ENCODE results near the gene CCDC117.
"Not testable (repeated sequence)": the region's sequence is repeated elsewhere in the genome, so short reads cannot be mapped to it uniquely, and the experiment has no call there.

CCDC117 gene, protein sequence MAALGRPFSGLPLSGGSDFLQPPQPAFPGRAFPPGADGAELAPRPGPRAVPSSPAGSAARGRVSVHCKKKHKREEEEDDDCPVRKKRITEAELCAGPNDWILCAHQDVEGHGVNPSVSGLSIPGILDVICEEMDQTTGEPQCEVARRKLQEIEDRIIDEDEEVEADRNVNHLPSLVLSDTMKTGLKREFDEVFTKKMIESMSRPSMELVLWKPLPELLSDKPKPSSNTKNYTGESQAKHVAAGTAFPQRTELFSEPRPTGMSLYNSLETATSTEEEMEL

DNA sequence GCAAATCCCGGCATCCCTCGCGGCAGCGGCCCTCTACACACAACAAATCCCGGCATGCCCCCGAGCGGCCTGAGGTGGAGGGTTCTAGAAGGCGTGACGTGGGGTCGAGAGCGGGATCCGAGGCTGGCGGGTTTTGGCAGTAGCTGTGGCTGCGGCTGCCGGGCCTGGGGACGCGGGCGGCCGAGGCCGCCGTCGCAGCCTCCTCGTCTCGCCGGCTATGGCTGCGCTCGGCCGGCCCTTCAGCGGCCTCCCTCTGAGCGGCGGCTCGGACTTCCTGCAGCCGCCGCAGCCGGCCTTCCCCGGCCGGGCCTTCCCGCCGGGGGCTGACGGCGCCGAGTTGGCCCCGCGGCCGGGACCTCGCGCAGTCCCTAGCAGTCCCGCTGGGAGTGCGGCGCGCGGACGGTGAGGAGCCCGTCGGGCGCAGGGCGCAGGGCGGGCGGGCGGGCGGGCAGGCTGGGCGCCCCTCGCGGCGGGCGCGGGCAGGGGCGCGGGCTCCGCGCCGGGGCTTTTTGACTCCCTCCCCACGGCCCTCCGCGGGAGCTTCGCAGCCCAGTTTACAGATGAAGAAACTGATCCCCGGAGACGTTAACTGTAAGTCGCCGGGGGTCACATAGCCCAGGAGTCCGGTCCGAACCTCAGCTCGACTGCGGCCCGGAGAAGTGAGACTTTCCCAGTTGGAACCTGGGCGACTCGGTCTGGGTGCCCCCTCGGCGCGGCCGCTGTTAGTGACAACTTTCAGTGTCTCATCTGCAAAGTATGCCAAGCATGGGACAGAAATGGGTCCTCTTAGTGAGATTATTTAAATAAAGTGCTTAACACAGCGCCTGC, at the start of gene CCDC117:
TSS of gene CCDC117 (plus strand) at position 63 of the 828 bp plus-strand sequence. CDS start at position 218, 155 bp downstream.
- DNase-seq = peak; percentile 93

DNA sequence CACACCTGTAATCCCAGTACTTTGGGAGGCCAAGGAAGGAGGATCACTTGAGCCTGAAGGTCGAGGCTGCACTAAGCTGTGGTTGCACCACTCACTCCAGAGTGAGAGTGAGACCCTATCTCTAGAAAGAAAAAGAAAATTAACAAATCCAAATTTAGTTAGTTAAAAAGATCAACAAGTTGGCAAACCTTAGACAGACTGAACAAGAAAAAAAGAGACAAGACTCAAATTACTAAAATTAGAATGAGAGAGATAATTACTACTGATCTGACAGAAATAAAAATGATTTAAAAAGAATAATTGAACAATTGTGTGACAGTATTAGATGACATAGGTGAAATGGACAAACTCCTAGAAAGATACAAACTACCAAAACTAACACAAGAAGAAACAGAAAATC, 44.5 kb upstream of the CCDC117 start:
- no peak for DNase-seq

DNA sequence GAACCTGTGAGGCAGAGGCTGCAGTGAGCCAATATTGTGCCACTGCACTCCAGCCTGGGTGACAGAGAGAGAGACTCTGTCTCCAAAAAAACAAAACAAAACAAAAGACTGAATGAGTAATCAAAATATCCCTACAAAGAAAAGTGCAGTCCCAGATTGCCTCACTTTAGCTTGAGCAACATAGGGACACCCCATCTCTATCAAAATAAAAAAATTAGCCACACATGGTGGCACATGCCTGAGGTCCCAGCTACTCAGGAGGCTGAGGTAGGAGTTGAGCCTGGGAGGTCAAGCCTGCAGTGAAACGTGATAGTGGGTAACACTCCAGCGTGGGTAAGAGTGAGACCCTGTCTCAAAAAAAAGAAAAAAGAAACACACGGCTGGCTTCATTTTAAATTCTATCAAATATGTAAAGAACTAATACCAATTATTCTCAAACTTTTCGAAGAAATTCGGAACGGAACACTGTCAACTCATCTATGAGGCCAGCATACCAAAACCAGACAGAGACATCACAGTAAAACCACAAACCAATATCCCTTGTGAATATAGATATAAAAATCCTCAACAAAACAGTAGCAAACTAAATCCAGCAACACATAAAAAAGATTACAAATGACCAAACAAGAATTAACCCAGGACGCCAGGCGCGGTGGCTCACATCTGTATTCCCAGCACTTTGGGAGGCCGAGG, 43.7 kb upstream of the CCDC117 start:
- no peak for DNase-seq

DNA sequence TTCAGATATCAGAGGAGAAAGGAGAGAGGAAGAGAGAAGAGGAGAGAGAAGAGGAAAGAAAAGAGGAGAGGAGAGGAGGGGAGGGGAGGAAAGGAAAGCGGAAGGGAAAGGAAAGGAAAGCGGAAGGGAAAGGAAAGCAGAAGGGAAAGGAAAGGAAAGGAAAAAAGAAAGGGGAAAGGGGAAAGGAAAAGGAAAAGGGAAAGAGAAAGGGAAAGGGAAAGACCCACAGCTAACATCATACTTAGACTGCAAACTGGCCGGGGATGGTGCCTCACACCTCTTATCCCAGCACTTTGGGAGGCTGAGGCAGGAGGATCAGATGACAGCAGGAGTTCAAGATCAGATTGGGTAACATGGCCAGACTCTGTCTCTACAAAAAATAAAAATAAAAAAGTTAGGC, 42.3 kb upstream of the CCDC117 start:
- DNase-seq = no peak

DNA sequence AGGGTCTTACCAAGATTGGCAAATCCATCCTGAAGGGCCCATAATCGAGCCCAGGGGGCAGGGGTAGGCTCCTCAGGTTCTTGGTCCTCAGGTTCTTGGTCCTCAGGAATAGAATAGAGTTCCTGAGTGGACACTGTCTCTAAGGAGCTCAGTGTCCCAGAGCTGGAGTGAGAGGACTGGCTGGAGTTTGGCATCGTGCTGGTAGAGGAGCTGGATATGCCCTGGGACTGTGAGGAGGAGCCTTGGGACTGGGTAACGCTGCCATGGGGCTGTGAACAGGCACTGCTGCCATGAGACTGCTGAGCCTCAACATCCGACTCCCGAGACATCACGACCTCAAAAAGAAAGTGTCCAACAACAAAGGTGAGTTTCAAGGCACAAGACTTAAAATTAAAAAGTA, 38.1 kb upstream of the CCDC117 start:
- DNase-seq = no peak

DNA sequence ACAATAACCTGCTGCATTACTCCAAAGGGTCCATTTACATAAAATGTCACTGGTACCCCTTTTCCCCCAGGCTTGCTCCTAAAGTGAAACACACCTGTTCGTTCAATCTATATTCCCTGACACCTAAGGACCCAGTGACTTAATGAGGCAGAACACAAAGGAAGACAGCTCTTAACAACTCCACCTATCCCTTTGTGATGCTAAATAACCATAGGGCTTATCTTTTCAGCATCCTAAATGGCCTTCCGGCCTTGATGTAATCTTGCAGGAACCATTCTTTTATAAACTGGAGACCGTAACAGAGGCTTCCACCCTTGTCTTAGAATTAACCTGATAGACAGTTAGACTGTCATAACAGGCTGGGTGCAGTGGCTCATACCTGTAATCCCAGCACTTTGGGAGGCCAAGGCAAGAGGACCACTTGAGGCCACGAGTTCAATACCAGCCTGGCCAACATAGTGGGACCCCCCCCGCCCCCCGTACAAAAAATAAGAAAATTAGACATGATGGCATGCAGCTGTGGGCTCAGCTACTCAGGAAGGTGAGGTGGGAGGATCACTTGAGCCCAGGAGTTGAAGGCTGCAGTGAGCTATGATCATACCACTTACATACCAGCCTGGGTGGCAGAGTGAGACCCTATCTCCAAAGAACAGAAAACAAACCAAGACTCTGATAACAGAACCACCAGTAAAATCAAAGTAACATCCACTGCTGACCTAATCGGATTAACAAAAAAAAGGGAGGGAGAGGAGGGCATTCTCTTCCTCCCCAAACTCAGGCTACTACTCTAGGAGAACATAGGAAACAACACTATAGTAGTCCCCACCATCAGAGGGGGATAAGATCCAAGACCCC, 36.0 kb upstream of the CCDC117 start:
- DNase-seq = no peak

- DNase-seq = no peak
Measured at GRCh38 chr22:28737701-28738100, 34.8 kb upstream of the CCDC117 start.

- not testable (repeated sequence) for DNase-seq
Measured at GRCh38 chr22:28738876-28739275, 33.6 kb upstream of the CCDC117 start.

GRCh38 chr22:28741200-28741784, 31.2 kb upstream of the CCDC117 start:
- DNase-seq = no peak

DNA sequence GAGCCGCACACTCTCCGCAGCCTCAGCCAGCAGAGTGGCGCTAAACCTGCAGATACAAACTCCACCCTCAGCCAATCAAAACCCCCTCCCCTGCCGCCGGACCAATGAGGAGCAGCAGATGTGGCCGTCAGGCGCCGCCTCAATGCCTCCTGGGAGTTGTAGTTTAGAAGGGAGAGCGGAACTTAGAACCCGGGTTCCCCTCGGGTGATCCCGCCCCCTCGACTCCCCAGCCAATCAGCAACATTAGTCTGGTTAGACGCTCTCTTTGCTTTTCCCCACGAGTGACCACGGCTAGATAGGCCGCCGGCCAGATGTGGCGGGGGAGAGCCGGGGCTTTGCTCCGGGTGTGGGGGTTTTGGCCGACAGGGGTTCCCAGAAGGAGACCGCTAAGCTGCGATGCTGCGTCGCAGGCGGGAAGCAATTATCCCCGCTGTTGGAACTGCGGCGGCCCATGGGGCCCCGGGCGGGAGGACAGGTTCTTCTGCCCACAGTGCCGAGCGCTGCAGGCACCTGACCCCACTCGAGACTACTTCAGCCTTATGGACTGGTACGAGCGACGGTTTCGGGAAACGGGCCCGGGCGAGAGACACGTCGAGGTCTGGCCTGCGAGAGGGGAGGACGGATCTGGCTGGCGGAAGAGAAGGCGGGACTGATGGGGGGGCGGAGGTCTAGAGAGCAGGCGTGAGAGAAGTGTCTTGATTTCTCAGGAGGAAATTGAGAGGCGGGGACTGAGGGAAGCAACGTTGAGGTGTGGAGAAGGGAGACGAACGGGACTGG, 30.5 kb upstream of the CCDC117 start, which contains the start of the genes CHEK2 and HSCB:
TSS of gene CHEK2 (minus strand) at position 36 of the 777 bp plus-strand sequence. CDS start 7,099 bp downstream, outside the sequence.
TSS of gene HSCB (plus strand) at position 255 of the 777 bp plus-strand sequence. CDS start at position 312, 57 bp downstream.
- peak; percentile 95 for DNase-seq

DNA sequence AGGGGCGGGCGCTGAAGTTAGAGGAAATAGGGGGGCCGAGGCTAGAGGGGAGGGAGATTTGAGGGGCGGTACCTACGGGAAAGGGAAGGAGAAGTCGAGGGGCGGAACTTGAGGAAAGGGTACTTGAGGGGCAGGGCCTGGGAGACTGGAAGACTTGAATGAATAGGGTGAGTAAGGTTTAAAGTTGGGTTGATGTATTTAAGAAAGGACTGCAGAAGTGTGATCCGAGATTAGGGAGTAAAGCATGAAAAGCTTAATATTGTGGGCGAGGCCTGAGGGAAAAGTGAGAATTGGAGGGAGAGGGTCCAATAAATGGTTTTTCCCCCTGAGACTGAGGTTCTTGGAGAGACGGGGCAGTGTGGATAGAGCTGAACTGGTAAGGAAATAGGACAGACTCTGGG, 29.9 kb upstream of the CCDC117 start:
- no peak for DNase-seq

DNA sequence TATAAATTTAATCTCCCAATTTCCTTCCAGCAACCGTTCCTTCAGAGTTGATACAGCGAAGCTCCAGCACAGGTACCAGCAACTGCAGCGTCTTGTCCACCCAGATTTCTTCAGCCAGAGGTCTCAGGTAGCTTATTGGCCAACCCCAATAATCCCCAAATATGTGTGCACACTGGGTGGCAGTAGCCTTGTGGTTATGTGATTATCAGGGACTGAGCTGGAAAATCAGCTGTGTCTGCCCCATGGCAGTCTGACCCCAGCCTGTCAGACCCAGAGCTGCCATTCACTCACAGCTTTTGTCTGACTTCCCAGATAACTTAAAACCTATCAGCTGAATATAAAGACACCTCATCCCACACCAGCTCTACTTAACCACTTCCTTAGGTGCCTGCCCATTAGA, 28.6 kb upstream of the CCDC117 start:
- DNase-seq = no peak

GRCh38 chr22:28750471-28750881, 22.0 kb upstream of the CCDC117 start:
- no peak for DNase-seq

- not testable (repeated sequence) for DNase-seq
Measured at GRCh38 chr22:28754512-28754911, 18.0 kb upstream of the CCDC117 start.

DNA sequence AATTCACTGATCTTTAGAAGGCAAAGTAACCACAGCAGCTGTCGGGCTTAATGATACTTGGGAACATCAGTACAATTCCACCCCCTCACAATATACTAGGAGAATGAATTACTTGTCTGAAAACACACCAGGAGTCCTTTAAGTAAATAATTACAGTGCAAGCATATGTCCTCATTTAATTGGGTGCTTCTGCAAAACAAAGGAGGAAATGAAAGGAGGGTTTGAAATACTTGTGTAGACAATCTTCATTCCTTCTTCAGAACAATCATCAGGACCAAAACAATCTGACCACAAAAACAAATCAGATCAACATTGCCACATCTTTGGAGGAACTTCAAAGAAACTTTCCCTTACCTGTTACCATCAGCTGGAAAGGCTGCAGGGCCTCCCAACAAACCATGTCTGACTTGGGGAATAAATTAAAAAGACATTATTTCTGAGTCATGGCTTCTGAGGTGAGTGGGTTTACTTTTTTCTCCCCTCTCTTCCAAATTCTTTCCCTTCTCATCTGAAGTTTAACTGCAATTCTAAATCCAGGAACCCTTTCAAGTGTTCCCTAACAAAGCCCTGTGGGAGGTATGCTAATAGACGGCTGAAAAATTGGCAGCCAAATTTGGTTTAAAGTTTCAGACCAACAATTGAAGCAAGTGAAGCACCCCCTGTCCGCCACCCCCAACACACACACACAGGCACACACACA, 12.5 kb upstream of the CCDC117 start:
- DNase-seq = no peak

DNA sequence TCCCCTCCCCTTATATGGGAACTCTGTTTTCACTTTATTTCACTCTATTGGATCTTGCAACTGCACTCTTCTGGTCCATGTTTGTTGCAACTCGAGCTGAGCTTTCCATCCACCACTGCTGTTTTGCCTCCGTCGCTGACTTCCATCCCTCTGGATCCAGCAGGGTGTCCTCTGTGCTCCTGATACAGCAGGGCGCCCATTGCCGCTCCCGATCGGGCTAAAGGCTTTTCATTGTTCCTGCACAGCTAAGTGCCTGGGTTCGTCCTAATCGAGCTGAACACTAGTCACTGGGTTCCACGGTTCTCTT, 11.1 kb upstream of the CCDC117 start:
- DNase-seq = no peak

DNA sequence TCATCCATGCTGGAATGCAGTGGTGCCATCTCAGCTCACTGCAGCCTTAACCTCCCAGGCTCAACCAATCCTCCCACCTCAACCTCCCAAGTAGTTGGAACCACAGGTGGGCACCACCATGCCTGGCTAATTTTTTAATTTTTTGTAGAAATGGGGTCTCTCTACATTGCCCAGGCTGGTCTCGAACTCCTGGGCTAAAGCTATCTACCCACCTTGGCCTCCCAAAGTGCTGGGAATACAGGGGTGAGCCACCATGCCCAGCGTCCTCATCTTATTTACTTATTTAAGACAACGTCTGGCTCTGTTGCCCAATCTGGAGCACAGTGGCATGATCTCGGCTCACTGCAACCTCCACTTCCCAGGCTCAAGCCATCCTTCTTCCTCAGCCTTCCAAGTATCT, 10.5 kb upstream of the CCDC117 start:
- not testable (repeated sequence) for DNase-seq

GRCh38 chr22:28766628-28767027, 5.9 kb upstream of the CCDC117 start:
- DNase-seq = no peak

GRCh38 chr22:28768701-28769393, 3.6 kb upstream of the CCDC117 start:
- no peak for DNase-seq

Measured in activated T-cell treated with anti-CD3 and anti-CD28 coated beads for 4 hours (primary cell).